Kidney epithelial cell (primary cell): ENCODE measurements around the gene ERCC2. TPM values are rescaled to one million over a fixed set of nuclear protein-coding genes. Genes with fewer than 3 reads are reported as not detected.

Experiments
- DNase-seq: peaks from one replicate; pipeline ENCODE4 v3.0.0-alpha.2; 2010; ENCODE audit warnings: low read depth
- H3K27me3 ChIP-seq: 2 replicates; pipeline ENCODE4 v1.6.0; 2011; ENCODE audit warnings: low read length; ENCODE audit not compliant: control insufficient read depth, insufficient read depth
- H3K36me3 ChIP-seq: 2 replicates; pipeline ENCODE4 v1.5.1; 2011; ENCODE audit warnings: low read length; ENCODE audit not compliant: control insufficient read depth, insufficient read depth
- H3K4me3 ChIP-seq: 2 replicates; pipeline ENCODE4 v1.5.1; 2011; ENCODE audit warnings: low read depth, mild to moderate bottlenecking, control low read depth, low read length
- CTCF ChIP-seq: IDR thresholded peaks from 2 replicates; pipeline ENCODE4 v1.5.1; 2011; ENCODE audit warnings: mild to moderate bottlenecking, moderate library complexity, low read length, control low read depth, inconsistent platforms; ENCODE audit not compliant: insufficient read depth, poor library complexity, severe bottlenecking
- total RNA-seq: library from RNA; depleted of rRNA; stranded (reverse); fragments of >200 nt; gene quantifications from 2 replicates; pipeline ENCODE4 v1.2.3, GENCODE V29; 2015

Gene ERCC2
- total RNA-seq, 1 donor from 2014 or later: 18.5 TPM

GRCh38 chr19:45402298-45403061 is 32.1 kb upstream of the ERCC2 start:
- Histone ChIP-seq H3K27me3 (no peaks in the 10 kb centered on the region), H3K4me3 (no peak overlapping the region), H3K36me3 (no peaks in the 10 kb centered on the region)
- no peak for DNase-seq
- TF ChIP-seq CTCF: peak; percentile 61

GRCh38 chr19:45401815-45402214 is 31.4 kb upstream of the ERCC2 start:
- H3K27me3 ChIP-seq: no peaks in the 10 kb centered on the region
- TF ChIP-seq CTCF: no peak
- H3K36me3 ChIP-seq: no peaks in the 10 kb centered on the region
- no peak overlapping the region for H3K4me3 ChIP-seq
- no peak for DNase-seq

- Histone ChIP-seq H3K27me3 (no peaks in the 10 kb centered on the region), H3K36me3 (no peaks in the 10 kb centered on the region), H3K4me3 (no peak overlapping the region)
- no peak for DNase-seq
- TF ChIP-seq CTCF: no peak
Observed at GRCh38 chr19:45400192-45400591, 29.8 kb upstream of the ERCC2 start.

GRCh38 chr19:45395821-45396617 is 25.6 kb upstream of the ERCC2 start:
- no peak for DNase-seq
- no peak overlapping the region for H3K4me3 ChIP-seq
- TF ChIP-seq CTCF: no peak
- H3K36me3 ChIP-seq: peaks cover 1% of the 10 kb centered on the region
- H3K27me3 ChIP-seq: no peaks in the 10 kb centered on the region

- H3K27me3 ChIP-seq: no peaks in the 10 kb centered on the region
- peaks cover 1% of the 10 kb centered on the region for H3K36me3 ChIP-seq
- H3K4me3 ChIP-seq: no peak overlapping the region
Observed at GRCh38 chr19:45391871-45392665, 21.7 kb upstream of the ERCC2 start.

More at GRCh38 chr19:45391871-45392665, 21.7 kb upstream of the ERCC2 start:
- no peak for TF ChIP-seq CTCF
- no peak for DNase-seq
